Panc1 (cell line): ENCODE measurements around the gene BMI1. TPM values are rescaled to one million over a fixed set of nuclear protein-coding genes. Genes with fewer than 3 reads are reported as not detected.

Experiments
- ATAC-seq: fragments of 200-7000 bp; cut with Tn5 transposase; 2 replicates; pipeline ENCODE4 v1.9.1; 2020; ENCODE audit warnings: mild to moderate bottlenecking, moderate library complexity
- BruUV-seq: library from RNA; stranded (reverse); fragments of 400-500 nt; replicated peaks from 2 replicates; lab custom pipeline; 2021; lab: Mats Ljungman, UMichigan
- CTCF ChIA-PET: fragments of 300-600 bp; sonication (Branson Sonifier 250); formaldehyde crosslinking; loops from one replicate; lab custom pipeline; 2022; ENCODE audit warnings: antibody characterized with exemption; lab: Charles Lee
- POLR2A ChIA-PET: fragments of 300-600 bp; sonication (Branson Sonifier 250); formaldehyde crosslinking; loops from one replicate; lab custom pipeline; 2022; ENCODE audit warnings: antibody characterized with exemption; lab: Charles Lee
- DNase-seq: peaks from one replicate; pipeline ENCODE4 v3.0.0-alpha.2; 2010; ENCODE audit warnings: low read depth, low spot score
- H3K27ac ChIP-seq: 2 replicates; pipeline ENCODE4 v1.5.1; 2011; ENCODE audit warnings: mild to moderate bottlenecking, low read length, inconsistent platforms
- H3K27me3 ChIP-seq: fragments of 200-500 bp; sonication (Bioruptor generic); 2 replicates; pipeline ENCODE4 v1.6.0; 2014; ENCODE audit warnings: low read length, inconsistent platforms; ENCODE audit not compliant: control insufficient read depth, insufficient read depth
- H3K36me3 ChIP-seq: fragments of 200-500 bp; sonication (Bioruptor generic); 2 replicates; pipeline ENCODE4 v1.5.1; 2014; ENCODE audit warnings: inconsistent platforms, mild to moderate bottlenecking, low read length, moderate library complexity; ENCODE audit not compliant: control insufficient read depth, insufficient read depth
- H3K4me1 ChIP-seq: 2 replicates; pipeline ENCODE4 v1.5.1; 2011; ENCODE audit warnings: inconsistent platforms, mild to moderate bottlenecking, low read length, moderate library complexity; ENCODE audit not compliant: control insufficient read depth, insufficient read depth
- H3K4me3 ChIP-seq, 2 experiments: 2 replicates each; pipeline ENCODE4 v1.5.1; 2011 to 2012; ENCODE audit warnings: low read depth in 2 of 2, low read length in 2 of 2, mild to moderate bottlenecking in 2 of 2, inconsistent platforms in 1 of 2, moderate library complexity in 1 of 2
- H3K9me3 ChIP-seq: fragments of 200-500 bp; sonication (Bioruptor generic); 2 replicates; pipeline ENCODE4 v1.5.1; 2014; ENCODE audit warnings: low read depth, mild to moderate bottlenecking, inconsistent platforms, low read length, moderate library complexity; ENCODE audit not compliant: control insufficient read depth, insufficient read depth
- CTCF ChIP-seq: fragments of 450-650 bp; IDR thresholded peaks from 2 replicates; pipeline ENCODE4 v1.5.1; 2017; ENCODE audit warnings: mild to moderate bottlenecking
- POLR2AphosphoS5 ChIP-seq: IDR thresholded peaks from 2 replicates; pipeline ENCODE4 v1.6.1; 2012; ENCODE audit warnings: mild to moderate bottlenecking, low read depth, low read length, moderate library complexity
- REST ChIP-seq, 2 experiments: IDR thresholded peaks; 2 replicates each; pipeline ENCODE4 v1.6.1; 2011 to 2012; ENCODE audit warnings: low read depth in 2 of 2, control low read depth in 1 of 2, low read length in 1 of 2, mild to moderate bottlenecking in 1 of 2, moderate library complexity in 1 of 2; ENCODE audit not compliant: insufficient read depth in 1 of 2
- SIN3A ChIP-seq: IDR thresholded peaks from 2 replicates; pipeline ENCODE4 v1.6.1; 2012; ENCODE audit warnings: low read depth, mild to moderate bottlenecking, low read length, moderate library complexity, borderline replicate concordance; ENCODE audit not compliant: insufficient read depth
- TCF7L2 ChIP-seq: IDR thresholded peaks from 2 replicates; pipeline ENCODE4 v1.6.1; 2011; ENCODE audit warnings: mild to moderate bottlenecking, low read depth, low read length, inconsistent platforms
- in situ Hi-C: cut with HindIII; loops from 2 replicates; pipeline ENCODE4 v1.10.0; 2016; ENCODE audit warnings: low sequenced_read_pairs, low pct_unique_long_range_greater_than_20kb
- intact Hi-C: fragments of 100-400 bp; cut with micrococcal nuclease; formaldehyde crosslinking; loops from one replicate; pipeline ENCODE4 v1.10.0; 2022; ENCODE audit not compliant: unreplicated experiment
- total RNA-seq: library from RNA; stranded (reverse); gene quantifications from one replicate; pipeline ENCODE4 v1.2.1, GENCODE V29; 2021; ENCODE audit not compliant: unreplicated experiment

The BMI1 gene
- total RNA-seq, 1 experiment from 2014 or later = 55.1 TPM

DNA sequence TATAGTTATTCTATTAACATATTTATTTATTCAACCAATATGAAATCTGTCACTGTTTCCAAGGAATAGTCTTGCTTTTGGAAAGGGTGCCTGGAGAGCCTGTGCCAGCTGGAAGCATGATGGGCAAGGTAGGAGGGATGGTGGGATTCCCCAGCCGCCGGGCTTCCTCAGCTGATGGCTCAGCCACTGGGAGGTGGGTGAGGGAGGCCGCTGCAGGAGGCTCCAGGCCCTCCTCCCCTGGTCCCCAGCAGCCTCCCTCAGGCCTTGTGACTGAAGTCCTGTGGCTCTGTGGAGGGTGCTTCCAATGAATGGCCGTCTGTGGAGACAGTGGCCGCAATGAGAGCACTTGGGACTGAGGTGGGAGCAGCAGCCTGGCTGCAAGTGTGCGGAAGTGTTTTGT lies 51.4 kb downstream of the BMI1 start:
- Histone ChIP-seq H3K27ac (no peak overlapping the region), H3K36me3 (no peaks in the 10 kb centered on the region), H3K27me3 (no peaks in the 10 kb centered on the region), H3K4me1 (no peaks in the 10 kb centered on the region), H3K9me3 (no peaks in the 10 kb centered on the region), H3K4me3 (no peak overlapping the region)
- intact Hi-C loops = no loop called here
- POLR2A ChIA-PET = no interaction called here
- CTCF ChIA-PET = no interaction called here
- TF ChIP-seq CTCF (no peak), TCF7L2 (no peak)
- in situ Hi-C loops = no loop called here
- no TSS peak for BruUV-seq
- no peak for ATAC-seq
- no peak for DNase-seq

- no peaks in the 10 kb centered on the region for H3K4me1 ChIP-seq
Measured at GRCh38 chr10:22372917-22373316, 52.0 kb downstream of the BMI1 start.

More at GRCh38 chr10:22372917-22373316, 52.0 kb downstream of the BMI1 start:
- intact Hi-C loops (no loop called here), in situ Hi-C loops (no loop called here)
- POLR2A ChIA-PET = no interaction called here
- TF ChIP-seq TCF7L2 = no peak
- TF ChIP-seq SIN3A = no peak
- TF ChIP-seq REST (IDR thresholded peaks at IDR 0.05; ENCODE audit: insufficient read depth in 1 of 2, low read depth in 2 of 2, low read length in 1 of 2) = no peak
- TF ChIP-seq CTCF = no peak
- no peak for TF ChIP-seq POLR2AphosphoS5
- no peak for ATAC-seq
- Histone ChIP-seq H3K36me3 (no peaks in the 10 kb centered on the region), H3K9me3 (no peaks in the 10 kb centered on the region), H3K4me3 (no peak overlapping the region), H3K27ac (no peak overlapping the region), H3K27me3 (no peaks in the 10 kb centered on the region)
- no TSS peak for BruUV-seq
- DNase-seq = no peak
- CTCF ChIA-PET = no interaction called here
